Measurements from ENCODE around the gene KLHL29.

DNA sequence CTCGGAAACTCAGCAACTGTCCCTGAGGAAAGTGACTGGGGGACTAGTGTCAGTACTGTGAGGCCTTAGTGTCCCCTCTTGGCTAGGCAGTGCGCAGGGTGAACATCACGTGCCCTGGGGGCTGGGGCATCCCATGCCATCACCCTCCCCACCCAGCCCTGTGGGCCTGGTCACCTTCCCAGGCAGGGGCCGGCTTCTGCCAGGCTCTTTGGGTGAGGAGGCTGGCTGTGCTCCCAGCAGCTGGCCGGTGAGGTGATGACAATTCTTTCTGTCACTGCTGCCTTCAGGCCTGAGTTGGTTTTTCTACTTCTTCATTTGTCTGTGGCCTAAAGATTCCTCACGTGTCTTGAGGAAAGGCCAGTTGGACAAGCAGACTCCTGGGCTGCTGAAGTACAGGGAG lies 180.8 kb downstream of the KLHL29 start:
- TF ChIP-seq EZH2 (IDR thresholded peaks at IDR 0.05; ENCODE audit: borderline replicate concordance, insufficient read depth, low read depth, low read length, poor library complexity, severe bottlenecking) = no peak
- TF ChIP-seq, protein P1, sequence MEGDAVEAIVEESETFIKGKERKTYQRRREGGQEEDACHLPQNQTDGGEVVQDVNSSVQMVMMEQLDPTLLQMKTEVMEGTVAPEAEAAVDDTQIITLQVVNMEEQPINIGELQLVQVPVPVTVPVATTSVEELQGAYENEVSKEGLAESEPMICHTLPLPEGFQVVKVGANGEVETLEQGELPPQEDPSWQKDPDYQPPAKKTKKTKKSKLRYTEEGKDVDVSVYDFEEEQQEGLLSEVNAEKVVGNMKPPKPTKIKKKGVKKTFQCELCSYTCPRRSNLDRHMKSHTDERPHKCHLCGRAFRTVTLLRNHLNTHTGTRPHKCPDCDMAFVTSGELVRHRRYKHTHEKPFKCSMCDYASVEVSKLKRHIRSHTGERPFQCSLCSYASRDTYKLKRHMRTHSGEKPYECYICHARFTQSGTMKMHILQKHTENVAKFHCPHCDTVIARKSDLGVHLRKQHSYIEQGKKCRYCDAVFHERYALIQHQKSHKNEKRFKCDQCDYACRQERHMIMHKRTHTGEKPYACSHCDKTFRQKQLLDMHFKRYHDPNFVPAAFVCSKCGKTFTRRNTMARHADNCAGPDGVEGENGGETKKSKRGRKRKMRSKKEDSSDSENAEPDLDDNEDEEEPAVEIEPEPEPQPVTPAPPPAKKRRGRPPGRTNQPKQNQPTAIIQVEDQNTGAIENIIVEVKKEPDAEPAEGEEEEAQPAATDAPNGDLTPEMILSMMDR (IDR thresholded peaks at IDR 0.05) = no peak

All from B cell (primary cell).